Thyroid gland (tissue), 4 donors: ENCODE data around the gene PRKAB2.

ENCODE experiments used
- CTCF ChIP-seq, 6 experiments: fragments of 200-600 bp in 3 of 6; fragments of 450-650 bp in 3 of 6; sonication (generic) in 3 of 6; IDR thresholded peaks; one replicate each; pipeline ENCODE4 v1.5.1; 2016 to 2019; ENCODE audit warnings: antibody characterized with exemption in 6 of 6, mild to moderate bottlenecking in 2 of 6, inconsistent platforms in 1 of 6, moderate library complexity in 1 of 6
- POLR2A ChIP-seq, 2 donors: fragments of 450-650 bp; IDR thresholded peaks; one replicate each; pipeline ENCODE4 v1.6.1; 2017; ENCODE audit warnings: antibody characterized with exemption in 2 of 2, mild to moderate bottlenecking in 2 of 2, moderate library complexity in 1 of 2

- TF ChIP-seq CTCF (IDR thresholded peaks at IDR 0.05) (no peak), POLR2A (IDR thresholded peaks at IDR 0.05) (no peak)
Observed at GRCh38 chr1:147129116-147129873, 43.0 kb downstream of the PRKAB2 start.
